ENCODE results near the gene ALDH8A1. TPM values are rescaled to one million over a fixed set of nuclear protein-coding genes. Genes with fewer than 3 reads are reported as not detected.
"Not testable (repeated sequence)": the region's sequence is repeated elsewhere in the genome, so short reads cannot be mapped to it uniquely, and the experiment has no call there.

ALDH8A1 gene
- total and polyA plus RNA-seq, 10 of the 15 experiments (the other 5 are each of a cell fraction or from before 2014, with no cell fraction given), result 0.13 to 1.8 (median 0.62) TPM; not detected in 3

DNA sequence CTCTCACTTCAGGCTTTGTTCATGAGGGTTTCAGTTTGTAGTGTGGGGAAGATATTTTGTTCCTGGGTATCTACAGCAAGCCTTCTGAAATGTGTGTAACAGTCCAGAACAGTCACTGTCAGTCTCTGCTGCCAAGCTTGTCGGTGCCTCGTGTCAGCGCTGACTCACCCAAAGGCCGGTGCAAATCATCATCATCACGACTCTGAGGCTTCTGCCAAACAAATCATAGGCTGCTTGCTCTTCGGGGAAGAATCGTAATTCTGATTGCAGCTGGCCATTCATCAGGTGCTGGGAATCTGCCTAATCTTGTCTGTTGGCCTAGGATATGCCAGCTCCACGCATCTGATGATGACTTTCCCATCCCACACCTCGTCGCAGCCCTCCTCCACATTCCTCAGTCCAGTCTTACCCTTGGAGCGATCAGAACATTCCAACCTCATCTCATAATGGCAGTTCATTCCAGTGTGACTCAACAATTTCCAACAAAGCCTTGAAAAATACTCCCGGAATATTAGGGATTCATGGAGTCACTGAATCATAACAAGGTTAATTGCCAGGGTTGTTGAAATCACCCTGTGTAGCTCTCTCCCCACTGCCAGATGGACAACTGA, 40.9 kb downstream of the ALDH8A1 start:
- Histone ChIP-seq H3K9me3 (replicated peaks; ENCODE audit: control insufficient read depth, insufficient read depth, low read length) (no peaks in the 10 kb centered on the region), H3K4me2 (ENCODE audit: control insufficient read depth, insufficient read depth) (no peak overlapping the region), H3K79me2 (ENCODE audit: control insufficient read depth, insufficient read depth, low read length) (no peaks in the 10 kb centered on the region), H3K27ac (ENCODE audit: control insufficient read depth, insufficient read depth) (no peak overlapping the region), H3K4me1 (ENCODE audit: control insufficient read depth, insufficient read depth, low read length) (no peaks in the 10 kb centered on the region), H2AFZ (ENCODE audit: control insufficient read depth, low read depth, low read length) (no peak overlapping the region), H4K20me1 (ENCODE audit: control insufficient read depth, insufficient read depth) (no peaks in the 10 kb centered on the region), H3K4me3 (no peak overlapping the region), H3K9ac (ENCODE audit: control insufficient read depth, insufficient read depth, low read length) (no peak overlapping the region), H3K27me3 (replicated peaks in 1 of 2; ENCODE audit: control insufficient read depth in 2 of 2, insufficient read depth in 2 of 2, low read length in 1 of 2) (no peaks in the 10 kb centered on the region; a peak in 1 of 4 replicates), H3K36me3 (ENCODE audit: control insufficient read depth in 2 of 2, insufficient read depth in 2 of 2, low read length in 1 of 2) (no peaks in the 10 kb centered on the region)
- TF ChIP-seq, protein P1, sequence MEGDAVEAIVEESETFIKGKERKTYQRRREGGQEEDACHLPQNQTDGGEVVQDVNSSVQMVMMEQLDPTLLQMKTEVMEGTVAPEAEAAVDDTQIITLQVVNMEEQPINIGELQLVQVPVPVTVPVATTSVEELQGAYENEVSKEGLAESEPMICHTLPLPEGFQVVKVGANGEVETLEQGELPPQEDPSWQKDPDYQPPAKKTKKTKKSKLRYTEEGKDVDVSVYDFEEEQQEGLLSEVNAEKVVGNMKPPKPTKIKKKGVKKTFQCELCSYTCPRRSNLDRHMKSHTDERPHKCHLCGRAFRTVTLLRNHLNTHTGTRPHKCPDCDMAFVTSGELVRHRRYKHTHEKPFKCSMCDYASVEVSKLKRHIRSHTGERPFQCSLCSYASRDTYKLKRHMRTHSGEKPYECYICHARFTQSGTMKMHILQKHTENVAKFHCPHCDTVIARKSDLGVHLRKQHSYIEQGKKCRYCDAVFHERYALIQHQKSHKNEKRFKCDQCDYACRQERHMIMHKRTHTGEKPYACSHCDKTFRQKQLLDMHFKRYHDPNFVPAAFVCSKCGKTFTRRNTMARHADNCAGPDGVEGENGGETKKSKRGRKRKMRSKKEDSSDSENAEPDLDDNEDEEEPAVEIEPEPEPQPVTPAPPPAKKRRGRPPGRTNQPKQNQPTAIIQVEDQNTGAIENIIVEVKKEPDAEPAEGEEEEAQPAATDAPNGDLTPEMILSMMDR (IDR thresholded peaks at IDR 0.05 in 2 of 3, conservative IDR thresholded peaks at IDR 0.05 in 1 of 3; ENCODE audit: control insufficient read depth in 2 of 3, extremely low read depth in 1 of 3, insufficient read depth in 1 of 3, low read depth in 3 of 3, low read length in 3 of 3), result no peak
- TF ChIP-seq, protein P2, sequence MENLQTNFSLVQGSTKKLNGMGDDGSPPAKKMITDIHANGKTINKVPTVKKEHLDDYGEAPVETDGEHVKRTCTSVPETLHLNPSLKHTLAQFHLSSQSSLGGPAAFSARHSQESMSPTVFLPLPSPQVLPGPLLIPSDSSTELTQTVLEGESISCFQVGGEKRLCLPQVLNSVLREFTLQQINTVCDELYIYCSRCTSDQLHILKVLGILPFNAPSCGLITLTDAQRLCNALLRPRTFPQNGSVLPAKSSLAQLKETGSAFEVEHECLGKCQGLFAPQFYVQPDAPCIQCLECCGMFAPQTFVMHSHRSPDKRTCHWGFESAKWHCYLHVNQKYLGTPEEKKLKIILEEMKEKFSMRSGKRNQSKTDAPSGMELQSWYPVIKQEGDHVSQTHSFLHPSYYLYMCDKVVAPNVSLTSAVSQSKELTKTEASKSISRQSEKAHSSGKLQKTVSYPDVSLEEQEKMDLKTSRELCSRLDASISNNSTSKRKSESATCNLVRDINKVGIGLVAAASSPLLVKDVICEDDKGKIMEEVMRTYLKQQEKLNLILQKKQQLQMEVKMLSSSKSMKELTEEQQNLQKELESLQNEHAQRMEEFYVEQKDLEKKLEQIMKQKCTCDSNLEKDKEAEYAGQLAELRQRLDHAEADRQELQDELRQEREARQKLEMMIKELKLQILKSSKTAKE (IDR thresholded peaks at IDR 0.05; ENCODE audit: low read depth, poor library complexity, severe bottlenecking), result no peak
- TF ChIP-seq HCFC1 (IDR thresholded peaks at IDR 0.05; ENCODE audit: low read length), result no peak
- no peak for TF ChIP-seq NR2C2 (IDR thresholded peaks at IDR 0.05; ENCODE audit: borderline replicate concordance, control insufficient read depth, insufficient read length, low read depth)
- no peak for TF ChIP-seq ZZZ3 (IDR thresholded peaks at IDR 0.05; ENCODE audit: control insufficient read depth, insufficient read length, low read depth)
- TF ChIP-seq RFX5 (IDR thresholded peaks at IDR 0.05; ENCODE audit: low read depth, low read length), result no peak
- in situ Hi-C loops (cut with MboI), result no loop called here
- intact Hi-C loops (cut with micrococcal nuclease; ENCODE audit: unreplicated experiment), result no loop called here
- ChIA-PET RAD21 (ENCODE audit: unreplicated experiment) (no interaction called here), POLR2A (no interaction called here), CTCF (interaction anchor here (0.9 to 2.2 kb wide), 2 partner anchors 30 to 32 kb away, joined by 3 to 6 read pairs; no protein-coding TSS in a partner anchor), SMC1A (ENCODE audit: uncharacterized antibody, unreplicated experiment) (interaction anchor here (1.6 kb wide), 1 partner anchor 10 kb away, joined by 4 read pairs; no protein-coding TSS in a partner anchor)
- 45% methylated on average over 12 of the region's 12 CpGs for WGBS (ENCODE audit: insufficient coverage, insufficient replicate concordance, low lambda C conversion rate, missing lambda C conversion rate)
- FAIRE-seq, result no peak
- no peak for DNase-seq (ENCODE audit: low read depth, low spot score)
- ATAC-seq, result no peak
- no TSS peak for BruUV-seq (replicated peaks)

DNA sequence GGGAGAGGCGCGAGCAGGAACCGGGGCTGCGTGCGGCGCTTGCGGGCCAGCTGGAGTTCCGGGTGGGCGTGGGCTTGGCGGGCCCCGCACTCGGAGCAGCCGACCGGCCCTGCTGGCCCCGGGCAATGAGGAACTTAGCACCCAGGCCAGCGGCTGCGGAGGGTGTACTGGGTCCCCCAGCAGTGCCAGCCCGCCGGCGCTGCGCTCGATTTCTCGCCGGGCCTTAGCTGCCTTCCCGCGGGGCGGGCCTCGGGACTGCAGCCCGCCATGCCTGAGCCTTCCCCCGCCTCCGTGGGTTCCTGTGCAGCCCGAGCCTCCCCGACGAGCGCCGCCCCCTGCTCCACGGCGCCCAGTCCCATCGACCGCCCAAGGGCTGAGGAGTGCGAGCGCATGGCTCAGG, 45.2 kb downstream of the ALDH8A1 start:
- H3K79me2 ChIP-seq (ENCODE audit: control insufficient read depth, insufficient read depth, low read length); H3K9ac ChIP-seq (ENCODE audit: control insufficient read depth, insufficient read depth, low read length); H3K36me3 ChIP-seq (ENCODE audit: control insufficient read depth in 2 of 2, insufficient read depth in 2 of 2, low read length in 1 of 2); DNase-seq (ENCODE audit: low read depth, low spot score); FAIRE-seq; BruUV-seq (replicated peaks); RAD21 ChIA-PET (ENCODE audit: unreplicated experiment); ATAC-seq; intact Hi-C loops (cut with micrococcal nuclease; ENCODE audit: unreplicated experiment); CTCF ChIA-PET; H2AFZ ChIP-seq (ENCODE audit: control insufficient read depth, low read depth, low read length); H3K4me2 ChIP-seq (ENCODE audit: control insufficient read depth, insufficient read depth); H3K9me3 ChIP-seq (replicated peaks; ENCODE audit: control insufficient read depth, insufficient read depth, low read length); H3K27ac ChIP-seq (ENCODE audit: control insufficient read depth, insufficient read depth); H3K4me3 ChIP-seq; H4K20me1 ChIP-seq (ENCODE audit: control insufficient read depth, insufficient read depth); H3K4me1 ChIP-seq (ENCODE audit: control insufficient read depth, insufficient read depth, low read length); H3K27me3 ChIP-seq (replicated peaks in 1 of 2; ENCODE audit: control insufficient read depth in 2 of 2, insufficient read depth in 2 of 2, low read length in 1 of 2); in situ Hi-C loops (cut with MboI); POLR2A ChIA-PET: not testable (repeated sequence)
- SMC1A ChIA-PET (ENCODE audit: uncharacterized antibody, unreplicated experiment), result interaction anchor here (0.6 kb wide), 1 partner anchor 22 kb away, joined by 4 read pairs; no protein-coding TSS in a partner anchor
- WGBS (ENCODE audit: insufficient coverage, insufficient replicate concordance, low lambda C conversion rate, missing lambda C conversion rate), result 90% methylated on average over 4 of the region's 42 CpGs
